ENCODE measurements around the gene TMC3. TPM values are rescaled to one million over a fixed set of nuclear protein-coding genes. Genes with fewer than 3 reads are reported as not detected.

The TMC3 gene
- polyA plus RNA-seq (2013, experiment 1 of 2; ENCODE audit: insufficient read length), result 0.13 TPM
- 0.11 TPM for polyA plus RNA-seq (2013, experiment 2 of 2; ENCODE audit: insufficient read length)

DNA sequence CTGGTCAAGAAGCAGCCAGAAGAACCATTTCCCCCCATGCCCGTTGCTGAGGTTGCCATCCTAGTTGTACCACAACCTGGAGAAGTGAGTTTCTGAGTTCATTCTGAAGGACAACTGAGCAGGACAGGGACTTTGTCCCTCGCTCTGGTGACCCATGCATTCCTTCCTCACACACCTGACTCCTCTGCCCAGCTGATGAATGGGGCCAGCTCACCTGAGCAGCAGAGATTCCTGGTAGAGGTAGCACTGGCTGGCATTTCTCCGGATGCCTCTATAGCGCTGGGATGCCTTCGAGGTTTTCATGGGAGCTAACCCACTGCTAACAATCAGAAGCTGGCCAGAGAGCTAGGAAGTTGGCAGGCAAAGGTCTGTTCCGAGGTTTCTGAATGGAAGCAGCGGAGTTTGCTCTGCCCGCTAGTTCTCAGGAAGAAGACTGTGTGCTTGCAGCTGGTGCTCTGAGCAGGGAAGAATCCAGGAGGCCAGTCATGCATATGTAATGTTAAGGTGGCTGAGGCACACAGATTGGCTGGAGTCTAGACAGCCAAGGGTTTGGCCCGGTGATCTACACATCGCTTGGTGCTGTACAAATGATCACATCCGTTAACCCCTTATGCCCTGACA lies at the start of gene TMC3:
Gene TMC3, minus strand, starts transcription at position 439 of the 621 bp plus-strand sequence. Its CDS starts 136 bp downstream, at position 303.
- DNase-seq, result peak; percentile 16

DNA sequence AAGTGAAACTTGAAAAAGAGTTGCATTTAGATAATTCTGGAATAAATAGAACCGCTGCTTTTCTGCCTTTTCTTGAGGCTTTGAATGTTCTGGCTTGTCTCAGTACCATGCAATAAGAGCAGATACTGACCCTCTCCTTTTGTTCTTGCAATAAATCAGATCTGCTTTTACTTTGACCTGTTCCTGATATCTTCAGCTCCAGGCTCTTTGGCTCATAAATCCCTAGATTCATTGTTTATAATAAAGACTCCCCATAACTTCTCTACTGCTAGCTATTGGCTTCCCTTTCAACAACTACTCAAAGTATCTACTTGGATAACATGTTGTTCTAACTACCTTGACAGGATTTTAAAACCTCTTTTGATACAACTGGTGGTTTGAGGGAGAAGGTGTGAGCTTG lies 47.4 kb upstream of the TMC3 start:
- DNase-seq, result no peak

DNA sequence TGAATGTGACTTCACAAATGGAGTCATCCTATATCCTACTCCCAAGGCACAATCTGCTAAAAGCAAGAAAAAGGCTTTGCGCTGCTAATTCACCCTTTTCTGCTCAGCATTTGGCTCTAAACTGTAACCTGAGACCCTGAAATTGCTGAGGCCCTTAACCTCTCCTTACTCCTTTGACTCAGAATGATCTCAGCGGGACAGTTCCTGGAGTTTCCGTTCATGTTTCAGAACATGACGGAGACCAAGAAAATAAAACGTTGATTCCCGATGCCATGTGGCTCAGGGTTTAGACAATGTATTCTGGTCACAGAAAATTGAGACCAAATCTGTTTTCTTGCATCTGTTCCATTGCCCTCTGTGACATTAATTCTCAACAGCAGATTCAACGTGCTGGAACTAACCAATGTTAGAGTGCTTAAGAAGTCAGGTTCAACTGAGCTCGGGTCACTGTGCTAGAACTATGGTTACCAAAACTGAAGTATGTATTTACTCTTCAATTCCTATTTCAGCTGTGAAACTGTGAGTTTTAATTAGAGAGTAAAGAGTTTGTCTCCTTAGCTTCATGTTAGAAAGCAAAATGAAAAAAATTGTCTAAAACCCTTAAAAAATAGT lies 45.4 kb upstream of the TMC3 start:
- peak; percentile 63 for DNase-seq

DNA sequence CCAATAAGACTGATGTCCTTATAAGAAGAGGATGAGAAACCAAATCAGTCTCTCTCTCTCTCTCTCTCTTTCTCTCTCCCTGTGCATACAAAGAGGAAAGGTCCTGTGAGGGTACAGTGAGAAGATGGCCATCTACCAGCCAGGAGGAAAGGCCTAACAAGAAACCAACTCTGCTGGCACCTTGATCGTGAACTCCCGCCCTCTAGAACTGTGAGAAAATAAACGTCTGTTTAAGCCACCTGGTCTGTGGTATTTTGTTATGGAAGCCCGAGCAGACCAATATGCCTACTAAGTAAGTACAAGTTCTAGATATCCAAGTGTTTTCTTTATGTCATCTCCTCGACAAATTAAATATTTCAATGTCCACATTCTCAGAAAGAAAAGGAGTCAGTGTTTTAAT lies 44.9 kb upstream of the TMC3 start:
- DNase-seq, result no peak

DNA sequence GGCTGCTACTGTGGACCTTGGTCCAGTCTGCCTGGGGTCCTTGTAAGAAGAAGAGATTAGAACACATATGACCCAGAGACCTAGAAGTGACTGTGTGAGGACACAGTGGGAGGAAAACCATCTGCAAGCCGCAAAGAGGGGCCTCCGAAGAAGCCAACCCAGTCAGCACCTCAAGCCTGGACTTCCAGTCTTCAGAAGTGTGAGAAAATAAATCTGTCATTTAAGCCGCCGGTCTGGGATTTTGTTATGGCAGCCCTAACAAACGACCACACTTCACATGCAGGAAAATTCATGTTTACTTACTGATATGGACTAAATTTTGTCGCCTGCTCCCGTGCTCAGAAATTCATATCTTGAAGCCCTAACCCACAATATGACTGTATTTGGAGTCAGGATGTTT lies 44.4 kb upstream of the TMC3 start:
- DNase-seq, result no peak

DNA sequence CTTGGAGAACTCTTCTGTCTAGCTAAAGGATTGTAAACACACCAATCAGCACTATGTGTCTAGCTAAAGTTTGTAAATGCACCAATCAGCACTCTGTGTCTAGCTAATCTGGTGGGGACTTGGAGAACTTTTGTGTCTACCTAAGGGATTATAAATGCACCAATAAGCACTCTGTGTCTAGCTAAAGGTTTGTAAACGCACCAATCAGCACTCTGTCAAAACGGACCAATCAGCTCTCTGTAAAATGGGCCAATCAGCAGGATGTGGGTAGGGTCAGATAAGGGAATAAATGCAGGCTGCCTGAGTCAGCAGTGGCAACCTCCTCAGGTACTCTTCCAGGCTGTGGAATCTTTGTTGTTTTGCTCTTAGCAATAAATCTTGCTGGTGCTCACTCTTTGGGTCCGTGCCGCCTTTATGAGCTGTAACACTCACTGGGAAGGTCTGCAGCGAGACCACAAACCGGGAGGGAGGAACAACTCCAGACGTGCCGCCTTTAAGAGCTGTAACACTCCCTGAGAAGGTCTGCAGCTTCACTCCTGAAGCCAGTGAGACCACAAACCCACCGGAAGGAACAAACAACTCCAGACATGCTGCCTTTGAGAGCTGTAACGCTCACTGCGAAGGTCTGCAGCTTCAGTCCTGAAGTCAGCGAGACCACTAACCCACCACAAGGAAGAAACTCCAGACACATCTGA lies 40.4 kb upstream of the TMC3 start:
- DNase-seq, result peak; percentile 62

DNA sequence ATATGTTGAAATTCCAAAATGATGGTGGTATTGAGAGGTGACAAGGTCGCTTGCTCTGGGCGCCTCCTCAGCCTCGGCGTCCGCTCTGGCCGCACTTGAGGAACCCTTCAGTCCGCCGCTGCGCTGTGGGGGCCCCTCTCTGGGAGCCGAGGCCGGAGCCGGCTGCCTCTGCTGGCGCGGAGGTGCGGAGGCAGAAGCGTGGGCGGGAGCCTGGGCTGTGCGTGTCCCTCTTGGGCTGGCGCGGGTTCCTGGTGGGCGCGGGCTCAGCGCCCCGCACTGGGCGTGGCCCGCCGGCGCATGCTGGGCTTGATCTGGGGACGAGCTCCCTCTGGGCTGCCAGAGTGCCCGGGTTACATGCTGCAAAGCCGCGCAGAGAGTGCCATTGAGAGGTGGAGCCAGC lies 39.8 kb upstream of the TMC3 start:
- no peak for DNase-seq

DNA sequence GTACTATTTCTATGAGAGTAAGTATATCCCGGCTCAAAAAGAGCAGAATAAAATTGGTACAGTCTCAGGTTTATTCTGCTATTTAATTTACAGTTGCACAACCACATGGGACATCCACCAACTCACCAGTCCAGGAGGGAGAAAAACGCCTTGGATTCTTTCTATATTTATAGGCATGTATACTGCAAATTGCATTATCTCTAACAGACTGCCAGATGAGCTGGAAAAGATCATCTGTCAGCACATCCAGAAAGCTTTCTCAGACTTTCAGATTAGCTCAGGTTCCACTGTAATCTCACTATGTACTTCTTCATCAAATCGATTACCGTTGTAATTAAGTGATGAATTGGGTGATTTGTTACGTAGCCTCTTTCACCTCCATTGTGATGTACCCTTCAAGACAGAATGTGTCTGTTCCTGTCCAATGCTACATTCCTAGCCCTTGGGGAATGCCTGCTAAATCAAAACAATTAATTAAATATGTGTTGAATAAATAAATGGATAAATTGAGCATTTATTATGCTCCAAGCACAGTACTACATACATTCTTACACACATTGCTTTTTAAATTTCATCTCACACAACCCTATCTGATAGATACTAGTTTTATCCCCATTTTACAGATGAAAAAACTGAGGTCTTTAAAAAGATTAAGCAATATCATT lies 38.1 kb upstream of the TMC3 start:
- DNase-seq, result peak; percentile 56

DNA sequence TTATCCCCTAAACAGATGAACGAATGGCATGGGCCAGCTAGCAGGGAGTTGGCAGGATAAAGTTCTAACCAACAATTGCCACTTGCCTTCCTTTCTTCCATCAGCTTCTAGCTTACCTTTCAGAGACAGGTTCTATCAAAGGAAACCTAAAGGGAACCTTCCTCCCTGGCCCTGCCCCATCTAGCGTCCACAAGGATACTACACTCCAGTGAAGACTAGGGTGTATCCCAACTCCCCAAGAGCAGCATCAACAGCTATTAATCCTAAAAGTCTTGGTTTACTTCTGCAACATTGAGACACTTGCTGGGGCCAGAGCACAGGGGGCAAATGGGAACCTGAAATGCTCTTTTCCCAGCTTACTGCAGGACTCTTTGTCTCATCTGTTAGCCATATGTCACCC lies 37.0 kb upstream of the TMC3 start:
- peak; percentile 5 for DNase-seq

DNA sequence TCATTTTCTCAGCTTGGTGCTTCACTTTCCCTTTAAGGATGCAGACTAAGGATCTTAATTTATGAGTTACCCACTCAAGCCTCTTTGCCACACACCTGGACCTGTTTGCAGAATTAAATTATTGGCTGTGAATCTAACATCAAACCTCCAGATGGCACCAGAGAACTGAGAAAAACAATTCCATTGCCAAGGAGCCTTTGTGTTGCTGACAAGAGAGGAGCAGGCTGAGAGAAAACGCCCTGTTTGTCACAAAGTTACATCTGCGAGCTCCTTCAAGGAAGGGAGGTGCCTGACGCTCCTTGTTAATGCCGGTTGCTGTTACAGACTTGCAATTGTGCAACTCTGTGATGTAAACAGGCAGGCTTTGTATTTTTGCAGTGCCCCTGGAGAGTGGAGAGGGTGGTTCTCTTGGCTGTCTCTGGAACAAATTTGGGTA lies 36.3 kb upstream of the TMC3 start:
- DNase-seq, result peak; percentile 75

DNA sequence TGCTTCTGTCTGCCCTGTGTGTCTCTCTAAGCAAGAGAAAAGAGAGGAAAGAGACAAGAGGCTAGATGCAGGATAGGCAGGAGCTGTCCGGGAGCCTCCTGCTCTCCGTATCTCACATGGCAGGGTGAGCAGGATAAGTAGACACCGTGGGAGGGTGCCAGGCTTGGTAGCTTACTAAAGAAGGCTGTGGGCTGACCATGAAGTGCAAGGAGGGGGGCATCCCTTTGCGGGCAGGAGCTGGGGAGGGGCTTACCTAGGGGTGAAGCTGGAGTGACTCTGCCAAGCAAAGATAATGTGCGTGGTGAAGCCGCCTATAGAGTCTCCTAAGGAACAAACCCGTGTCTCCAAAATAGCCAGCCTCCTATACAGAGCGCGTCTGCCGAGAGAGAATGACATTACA lies 33.7 kb upstream of the TMC3 start:
- no peak for DNase-seq

DNA sequence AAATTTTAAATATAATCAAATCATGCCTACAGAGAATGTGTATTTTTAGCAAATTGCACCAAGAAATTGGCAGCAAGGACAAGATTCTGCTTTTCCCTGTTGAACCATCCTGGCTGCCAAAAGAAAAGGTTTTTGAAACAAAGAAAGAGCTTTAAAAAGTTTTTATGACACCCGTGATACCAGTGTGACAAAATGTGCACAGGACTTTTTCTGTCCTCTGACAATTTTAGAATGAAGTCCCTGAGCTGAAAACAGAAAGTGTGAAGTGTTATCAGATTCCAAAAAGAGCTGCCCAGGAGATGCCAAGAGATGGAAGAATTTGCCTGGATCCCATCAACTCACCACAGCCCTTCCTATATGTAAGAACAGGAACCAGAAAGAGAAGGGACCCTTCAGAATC lies 33.2 kb upstream of the TMC3 start:
- no peak for DNase-seq

DNA sequence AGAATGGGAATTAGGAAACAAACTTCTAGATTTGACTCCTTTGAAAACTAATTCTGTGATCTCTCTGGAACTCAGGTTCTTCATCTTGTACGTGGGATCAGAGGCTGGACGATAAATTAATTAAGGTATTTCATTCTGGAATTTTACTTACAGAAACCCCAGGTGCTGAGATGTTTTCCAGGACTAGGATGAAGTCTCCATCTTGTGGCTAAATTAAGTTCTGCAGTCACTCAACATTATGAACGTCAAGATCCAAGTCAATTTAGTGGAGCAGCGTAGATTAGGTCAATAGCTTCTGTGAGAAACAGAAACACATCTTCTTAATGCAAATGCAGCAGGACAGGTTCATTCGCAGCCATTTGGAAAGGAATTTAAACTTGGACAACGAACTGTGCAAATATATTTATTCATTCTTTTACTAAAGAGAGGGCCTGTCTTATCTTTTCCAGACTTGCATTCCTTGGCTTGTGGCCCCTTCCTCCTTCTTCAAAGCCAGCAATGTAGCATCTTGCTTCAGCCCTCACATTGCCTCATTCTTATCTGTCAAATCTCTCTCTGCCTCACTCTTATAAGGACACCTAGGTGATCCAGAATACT lies 26.7 kb upstream of the TMC3 start:
- peak; percentile 49 for DNase-seq

DNA sequence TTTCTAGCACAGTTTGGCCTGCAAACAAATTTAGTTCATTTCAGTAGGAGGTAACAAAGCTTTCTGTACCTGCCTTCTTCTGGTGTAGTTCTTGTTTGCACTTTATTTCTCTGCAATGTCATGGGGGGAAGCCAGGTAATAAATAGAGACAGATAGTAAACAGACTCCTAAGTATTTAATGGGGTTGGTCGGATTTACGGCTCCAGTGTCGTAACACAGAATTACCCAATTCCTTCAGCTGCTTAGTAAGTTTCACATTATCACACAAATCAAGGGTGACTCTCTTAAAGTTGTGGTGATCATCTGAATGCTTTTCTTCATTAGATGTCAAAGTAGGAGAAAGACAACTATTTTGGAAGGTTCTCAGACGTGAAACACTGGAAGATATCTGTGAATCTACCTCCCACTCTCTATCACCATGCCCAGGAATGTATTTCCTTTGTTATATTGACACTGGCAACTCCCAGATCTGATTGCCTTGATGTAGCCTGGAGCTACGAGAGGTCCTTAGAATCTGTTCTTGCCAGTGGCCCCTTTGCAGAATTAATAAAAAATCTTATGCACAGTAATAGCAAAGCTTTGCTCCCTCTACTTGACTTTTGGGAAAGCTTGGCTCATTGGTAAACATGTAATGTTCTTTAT lies 25.0 kb upstream of the TMC3 start:
- DNase-seq, result peak; percentile 27

DNA sequence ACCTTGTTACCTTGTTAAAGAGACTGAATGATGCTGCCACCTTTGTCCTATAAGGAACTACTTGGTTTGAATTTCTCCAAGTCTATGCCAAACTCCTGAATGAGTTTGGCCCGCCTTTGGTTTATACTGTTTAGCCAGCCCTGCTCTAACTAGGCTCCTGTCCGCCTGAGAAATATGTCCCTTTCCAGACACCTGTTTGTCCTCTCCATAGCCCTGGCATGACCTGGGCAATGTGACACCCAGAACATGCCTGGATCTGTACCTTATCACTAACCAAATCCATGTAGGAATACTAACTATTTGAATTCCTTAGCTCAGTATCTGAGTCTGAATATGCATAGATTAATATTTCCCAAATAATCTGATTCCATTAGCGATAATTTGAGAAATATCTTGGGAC lies 24.4 kb upstream of the TMC3 start:
- no peak for DNase-seq

DNA sequence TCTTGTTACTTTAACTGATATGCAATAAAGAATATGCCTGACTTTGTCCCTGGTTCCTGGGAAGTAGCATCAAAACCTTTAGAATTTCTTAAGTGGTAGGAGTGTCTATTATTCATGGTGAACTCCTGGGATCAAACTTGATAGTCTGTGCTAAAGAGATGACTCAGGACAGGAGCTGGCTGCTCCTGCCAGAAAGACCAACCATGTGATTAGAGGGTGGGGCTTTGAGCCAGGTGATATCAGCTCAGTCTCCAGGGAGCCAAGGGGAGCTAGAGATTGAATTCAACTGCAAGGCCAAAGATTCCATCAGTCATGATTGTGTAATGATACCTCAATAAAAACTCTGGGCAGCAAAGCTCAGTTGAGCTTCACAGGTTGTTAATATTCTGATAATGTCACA lies 20.6 kb upstream of the TMC3 start:
- no peak for DNase-seq

DNA sequence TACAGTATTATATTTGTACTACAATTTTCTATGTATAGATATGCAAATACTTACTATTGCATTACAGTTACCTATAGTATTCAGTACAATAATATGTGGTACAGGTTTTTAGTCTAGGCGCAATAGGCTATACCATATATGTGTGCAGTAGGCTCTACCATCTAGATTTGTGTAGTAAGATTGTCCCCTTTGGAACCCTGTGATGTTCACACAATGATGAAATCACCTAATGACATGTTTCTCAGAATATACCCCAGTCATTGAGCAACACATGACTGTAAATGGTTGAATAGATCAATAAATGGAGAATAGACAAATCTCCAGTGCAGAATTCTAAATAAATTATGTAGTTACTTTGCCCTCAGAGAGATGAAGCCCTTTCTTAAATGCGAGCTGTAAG lies 17.6 kb upstream of the TMC3 start:
- no peak for DNase-seq

DNA sequence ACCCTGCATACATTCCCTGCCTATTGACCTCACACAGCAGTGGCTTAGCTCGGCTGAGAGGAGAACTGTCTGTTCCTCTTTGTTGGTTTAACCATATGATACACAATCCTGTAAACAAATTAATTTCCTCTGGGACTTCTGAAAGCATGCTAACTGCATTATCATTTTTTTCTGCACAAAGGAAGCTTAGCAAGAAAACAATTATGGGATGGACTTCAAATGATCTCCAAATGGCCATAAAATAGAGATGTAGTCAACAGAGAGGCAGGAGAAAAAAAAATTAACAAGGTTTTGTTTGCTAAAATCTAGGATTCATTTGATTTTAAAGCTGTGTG lies 14.4 kb upstream of the TMC3 start:
- no peak for DNase-seq

DNA sequence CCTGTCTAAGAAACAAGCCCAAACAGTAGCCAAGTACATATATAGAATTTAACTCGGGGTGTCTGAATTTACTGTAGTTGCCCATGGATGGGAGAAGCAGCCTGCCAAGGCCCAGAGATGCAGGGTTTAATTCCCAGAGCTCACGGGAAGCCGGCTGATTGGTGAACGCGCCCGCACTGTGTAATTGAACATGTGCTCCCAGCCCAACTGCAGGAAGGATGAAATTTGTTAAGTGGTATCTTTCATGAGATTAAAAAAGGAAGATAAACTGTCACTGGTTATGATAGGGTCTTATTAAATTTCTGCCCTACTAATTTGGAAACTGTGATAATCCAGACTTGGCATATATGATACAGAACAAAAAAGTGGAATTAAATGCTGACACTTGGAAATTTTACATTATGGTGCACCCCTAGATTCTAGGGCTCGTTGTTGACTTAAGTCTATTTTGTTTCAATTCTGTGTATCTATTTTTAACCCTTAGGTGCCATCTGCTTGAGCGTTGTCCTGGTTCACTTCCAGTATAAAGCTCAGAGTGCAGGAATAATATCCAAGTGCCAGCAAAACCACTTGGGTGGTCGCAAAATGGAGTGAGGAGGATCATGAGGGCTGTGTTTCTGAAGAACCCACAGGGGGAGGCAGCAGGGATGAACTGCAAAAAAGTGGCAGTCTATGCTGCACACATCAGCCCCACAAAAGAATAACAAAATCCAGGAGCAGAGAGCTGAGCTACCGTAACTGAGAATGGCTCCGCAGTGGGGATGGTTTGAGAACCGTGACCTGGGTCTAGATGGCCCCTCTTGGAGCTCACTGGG lies 13.8 kb upstream of the TMC3 start:
- no peak for DNase-seq

DNA sequence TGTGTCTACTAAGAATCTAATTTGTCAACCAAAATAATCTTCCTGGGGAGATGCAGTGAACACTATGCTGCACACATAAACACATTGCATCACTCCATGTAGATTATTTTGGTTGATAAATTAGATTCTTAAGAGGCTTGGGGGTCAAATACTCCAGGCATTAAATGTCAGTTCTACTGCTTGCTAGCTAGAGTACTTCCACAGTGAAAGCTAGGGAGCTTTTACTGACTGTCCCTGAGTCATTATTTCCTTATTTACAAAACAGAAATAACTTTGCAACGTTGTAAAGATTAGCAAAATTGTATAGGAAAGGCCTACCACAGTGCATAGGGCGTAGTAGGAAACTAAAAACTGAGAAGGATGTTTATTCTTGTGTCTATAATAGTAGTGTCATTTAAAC lies 12.9 kb upstream of the TMC3 start:
- DNase-seq, result no peak

DNA sequence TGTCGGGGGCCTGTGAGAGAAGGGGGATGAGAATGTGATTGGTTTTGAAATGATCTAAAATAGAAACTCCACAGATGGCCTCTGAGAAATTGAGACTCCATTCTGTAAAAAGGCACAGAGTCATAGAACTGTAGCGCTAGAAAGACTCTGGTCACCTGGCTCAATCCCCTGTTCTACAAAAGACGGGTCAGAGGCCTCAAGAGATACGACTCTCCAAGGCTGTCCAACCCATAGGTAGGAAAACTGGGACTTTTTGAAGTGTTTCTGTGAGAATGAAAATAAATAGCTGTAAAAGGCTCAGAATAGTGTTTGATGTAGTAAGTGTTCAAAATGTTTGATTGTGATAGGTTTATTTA lies 11.7 kb upstream of the TMC3 start:
- DNase-seq, result no peak

Data from fibroblast of skin of abdomen (primary cell).